Hematopoietic multipotent progenitor cell treated with erythropoietin and hydrocortisone succinate and interleukin-3 and kit ligand, for 6 days (in vitro differentiated cells): ENCODE data around the gene RGS14.
A peak's percentile ranks its signal among the peaks of the same experiment; 100 is the strongest.
"Not testable (repeated sequence)": the region's sequence is repeated elsewhere in the genome, so short reads cannot be mapped to it uniquely, and the experiment has no call there.

ENCODE experiments used
- DNase-seq: peaks from one replicate; pipeline ENCODE4 v3.0.0-alpha.2; 2015

RGS14 gene

DNA sequence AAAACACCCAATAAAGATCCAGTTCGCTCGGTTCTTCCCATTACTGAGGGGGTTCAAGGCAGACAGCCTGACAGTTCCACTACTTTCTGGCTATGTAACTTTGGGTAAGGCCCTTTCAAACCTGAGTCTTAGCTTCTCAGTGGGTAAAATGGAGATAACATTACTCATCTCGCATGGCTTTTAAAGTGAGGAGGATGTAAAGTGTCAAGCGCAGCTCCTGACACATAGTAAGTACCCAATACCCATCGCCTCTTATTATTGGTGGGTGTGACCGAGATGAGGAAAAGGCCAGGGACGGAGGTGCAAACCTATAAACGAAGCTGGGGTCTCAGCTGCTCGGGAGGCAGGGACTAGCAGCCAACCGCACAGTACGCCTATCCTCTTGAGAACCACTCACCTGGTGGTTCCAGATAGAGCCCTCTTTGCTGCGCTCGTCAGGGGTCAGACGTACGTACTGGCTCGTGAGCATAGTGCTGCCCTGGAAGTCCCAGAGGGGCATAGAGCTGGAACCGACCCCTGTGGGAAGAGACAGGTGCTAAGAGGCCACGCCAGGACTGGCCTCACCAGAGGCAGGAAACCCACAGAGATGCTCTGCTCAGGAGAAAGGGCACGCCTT, 6.8 kb upstream of the RGS14 start:
- DNase-seq: no peak

DNA sequence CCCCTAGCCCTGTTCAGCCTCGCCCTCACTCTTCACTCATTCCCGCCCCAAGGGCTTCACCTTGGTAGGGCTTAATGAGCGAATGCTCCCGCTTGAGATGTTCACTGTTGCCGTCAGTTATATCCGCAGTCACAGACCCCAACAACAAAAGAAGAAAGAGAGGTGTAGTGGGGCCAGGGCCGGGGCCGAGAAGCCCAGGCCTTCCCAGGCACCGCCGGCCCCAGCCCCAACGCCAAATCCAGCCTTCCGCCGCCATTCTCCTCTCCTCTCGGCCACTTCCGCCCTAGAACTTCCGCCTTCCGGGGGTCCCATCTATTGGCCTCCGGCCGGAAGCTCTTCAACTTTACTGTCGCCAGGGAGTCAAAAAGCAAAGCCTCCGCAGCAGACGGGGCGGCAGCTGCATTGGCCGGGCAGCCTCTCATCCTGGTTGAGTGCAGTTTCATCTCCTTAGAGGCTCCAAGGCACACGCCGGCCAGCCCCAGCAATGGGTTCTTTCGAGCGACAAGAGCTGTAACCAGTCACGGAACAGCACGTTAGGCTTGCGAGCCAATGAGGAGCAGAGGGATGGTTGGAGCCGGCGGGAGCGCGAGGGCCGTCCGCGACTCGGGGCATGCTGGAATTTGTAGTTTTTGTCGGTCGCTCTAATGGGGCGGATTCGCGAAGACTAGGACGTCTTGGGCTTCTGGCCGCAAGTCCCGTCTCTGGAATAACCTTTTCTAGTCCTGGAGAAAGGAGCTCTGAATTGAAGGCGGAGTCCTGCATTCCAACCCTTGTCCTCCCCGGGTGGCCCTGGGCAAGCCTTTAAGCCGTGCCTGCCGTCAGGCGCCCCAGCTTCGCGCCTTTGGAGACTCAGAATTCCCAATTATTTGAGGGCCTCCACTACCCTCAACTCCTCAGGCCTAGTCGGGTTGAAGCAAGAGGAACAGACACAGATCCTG, 6.1 kb upstream of the RGS14 start, which contains the start of gene LMAN2:
LMAN2 (minus strand) TSS at position 277 of the 938 bp plus-strand sequence; CDS start at position 256, 21 bp downstream.
- peak; percentile 98 for DNase-seq

DNA sequence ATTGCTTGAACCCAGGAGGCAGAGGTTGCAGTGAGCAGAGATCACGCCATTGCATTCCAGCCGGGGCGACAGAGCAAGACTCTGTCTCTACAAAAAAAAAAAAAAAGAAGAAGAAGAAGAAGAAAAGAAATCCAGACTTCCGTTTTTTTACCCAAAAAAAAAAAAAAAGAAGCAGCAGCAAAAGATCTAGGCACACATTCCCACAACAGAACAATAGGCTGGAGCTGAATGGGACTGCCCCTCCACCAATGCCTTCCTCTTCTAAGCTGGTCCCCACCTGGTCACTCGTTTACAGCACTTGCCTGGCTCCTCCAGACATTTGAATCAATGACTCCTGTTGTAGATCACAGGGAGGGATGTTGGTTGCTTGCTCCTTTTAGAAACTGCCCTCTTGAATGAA, 4.6 kb upstream of the RGS14 start:
- no peak for DNase-seq

DNA sequence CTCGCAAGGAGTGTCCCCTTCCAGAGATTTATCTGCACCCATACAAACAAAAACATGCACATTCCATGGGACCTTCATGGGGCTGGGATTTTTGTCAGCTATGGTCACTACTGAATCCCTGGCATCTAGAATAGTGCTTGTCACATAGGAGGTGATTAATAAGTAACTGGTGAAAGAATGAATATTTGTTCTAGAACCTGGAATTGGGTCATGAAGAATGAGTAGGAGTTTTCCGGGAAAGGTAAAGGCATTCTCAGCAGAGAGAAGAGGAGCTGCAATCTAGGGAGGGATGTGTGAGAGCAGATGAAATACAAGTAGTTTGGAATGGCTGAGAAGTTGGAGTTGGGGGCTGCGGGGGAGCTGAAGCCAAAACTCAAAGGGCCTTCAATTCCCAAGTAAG, 3.5 kb upstream of the RGS14 start:
- DNase-seq: no peak

DNA sequence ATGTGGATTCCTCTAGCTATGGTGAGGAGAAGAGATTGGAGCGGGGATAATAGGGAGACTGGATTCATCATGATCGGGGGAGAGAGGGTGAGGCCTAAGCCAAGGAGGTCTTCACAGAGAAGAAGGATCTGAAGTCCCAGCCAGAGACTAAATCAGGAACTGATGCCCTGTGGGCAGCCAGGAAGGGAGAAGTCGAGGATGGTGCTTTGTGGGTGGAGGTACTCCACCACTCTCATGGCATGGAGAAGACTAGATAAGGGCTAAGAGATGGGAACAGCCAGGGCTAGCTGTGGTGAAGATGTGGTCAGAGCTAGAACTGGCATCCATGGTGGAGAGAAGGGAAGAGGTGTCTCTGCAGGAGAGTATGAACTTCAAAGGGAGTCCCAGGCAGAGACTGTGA, 3.0 kb upstream of the RGS14 start:
- peak; percentile 42 for DNase-seq

DNA sequence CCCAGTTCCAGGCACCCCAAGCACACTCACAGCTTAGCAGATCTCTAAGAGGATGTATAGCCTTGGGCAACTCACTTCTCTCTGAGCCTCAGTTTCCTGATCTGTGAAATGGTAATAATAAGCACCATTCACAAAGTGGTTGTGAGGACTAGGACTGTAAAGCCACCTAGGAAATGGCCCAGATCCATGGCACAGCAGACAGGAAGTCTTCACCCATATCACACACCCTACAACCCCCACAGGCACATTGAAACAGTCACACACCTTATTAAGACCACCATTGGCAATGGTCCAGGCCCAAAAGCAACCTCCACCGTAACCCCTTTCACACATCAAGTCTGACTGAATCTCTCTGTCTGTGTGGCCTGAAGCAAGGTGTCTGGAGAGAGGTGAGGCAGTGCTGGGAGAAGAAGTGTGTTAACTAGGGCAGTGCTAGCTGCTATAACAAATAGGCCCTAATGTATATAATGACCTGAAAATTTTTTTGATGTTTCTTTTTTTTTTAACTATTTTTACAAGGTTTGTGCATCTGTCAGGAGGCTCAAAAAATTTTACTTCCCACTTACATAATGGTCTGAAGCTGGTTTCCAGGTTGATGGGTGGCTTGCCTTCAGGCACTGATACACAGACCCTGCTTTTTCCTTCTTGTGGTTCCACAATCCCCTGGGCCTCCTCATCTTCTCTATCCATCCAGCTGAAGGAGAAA, 2.4 kb upstream of the RGS14 start:
- no peak for DNase-seq

DNA sequence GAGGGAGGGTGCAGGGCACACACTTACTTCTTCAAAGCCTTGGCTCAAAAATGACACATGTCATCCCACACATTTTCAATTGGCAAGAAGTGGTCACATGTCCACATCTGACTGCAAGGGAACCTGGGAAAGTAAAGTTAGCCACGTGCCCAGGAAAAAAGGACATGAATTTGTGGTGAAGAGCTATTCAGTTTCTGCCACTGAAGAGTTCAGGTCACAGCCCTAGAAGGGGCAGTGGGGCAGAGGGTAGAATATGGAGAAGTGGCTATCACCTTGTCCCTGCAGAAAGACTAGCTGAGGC, 1.9 kb upstream of the RGS14 start:
- peak; percentile 33 for DNase-seq

DNA sequence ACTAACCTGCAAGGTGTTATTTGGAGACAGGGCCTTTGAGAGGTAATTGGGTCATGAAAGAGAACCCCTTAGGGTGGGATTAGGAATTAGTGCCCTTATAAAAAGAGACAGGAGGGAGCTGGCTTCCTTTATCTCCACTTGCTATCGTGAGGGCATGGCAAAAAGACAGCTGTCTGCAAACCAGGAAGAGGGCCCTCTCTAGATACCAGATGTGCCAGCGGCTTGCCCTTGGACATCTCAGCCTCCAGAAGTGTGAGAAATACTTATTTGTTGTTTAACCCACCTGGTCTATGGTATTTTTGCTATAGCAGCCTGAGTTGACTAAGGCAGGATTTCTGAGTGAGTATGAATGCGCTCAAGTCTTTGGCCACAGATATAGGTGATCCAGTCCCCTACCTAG, 978 bp upstream of the RGS14 start:
- DNase-seq: peak; percentile 75

DNA sequence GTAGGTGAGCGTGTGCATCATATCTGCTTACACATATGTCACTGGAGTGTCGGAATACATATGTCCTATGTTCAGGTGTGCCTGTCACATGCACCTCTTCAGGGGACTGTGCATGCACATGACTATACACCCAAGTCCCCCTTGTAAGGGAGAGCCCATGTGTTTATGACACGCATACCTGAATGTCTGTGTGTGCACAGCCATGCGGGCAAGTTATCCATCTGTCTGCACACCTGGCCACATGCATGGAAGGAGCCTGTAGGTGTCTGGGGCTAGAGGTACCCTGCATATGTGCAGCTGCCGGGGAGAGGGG, 622 bp upstream of the RGS14 start:
- no peak for DNase-seq

DNA sequence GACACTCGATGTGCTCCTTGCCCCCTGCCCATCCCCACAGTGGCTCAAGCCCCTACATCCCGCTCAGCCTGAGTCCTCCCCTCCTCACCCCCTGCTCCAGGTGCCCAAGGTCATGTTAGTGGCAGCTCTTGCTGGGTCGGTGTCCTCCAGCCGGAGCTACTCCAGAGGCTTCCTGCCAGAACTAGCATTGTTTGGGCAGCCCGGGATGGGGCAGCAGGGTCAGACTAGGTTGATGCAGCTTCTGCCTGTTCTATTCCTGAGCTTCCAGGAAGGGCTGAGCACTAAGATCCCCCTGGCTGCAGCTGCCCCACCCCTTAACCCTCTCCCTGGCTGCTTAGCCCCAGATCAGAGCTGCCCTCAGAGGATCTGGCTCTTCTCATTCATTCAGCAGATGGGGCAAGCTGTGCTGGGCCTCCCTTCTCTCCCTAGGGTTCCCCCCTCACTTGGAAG, 671 bp downstream of the RGS14 start:
- DNase-seq: peak; percentile 63

DNA sequence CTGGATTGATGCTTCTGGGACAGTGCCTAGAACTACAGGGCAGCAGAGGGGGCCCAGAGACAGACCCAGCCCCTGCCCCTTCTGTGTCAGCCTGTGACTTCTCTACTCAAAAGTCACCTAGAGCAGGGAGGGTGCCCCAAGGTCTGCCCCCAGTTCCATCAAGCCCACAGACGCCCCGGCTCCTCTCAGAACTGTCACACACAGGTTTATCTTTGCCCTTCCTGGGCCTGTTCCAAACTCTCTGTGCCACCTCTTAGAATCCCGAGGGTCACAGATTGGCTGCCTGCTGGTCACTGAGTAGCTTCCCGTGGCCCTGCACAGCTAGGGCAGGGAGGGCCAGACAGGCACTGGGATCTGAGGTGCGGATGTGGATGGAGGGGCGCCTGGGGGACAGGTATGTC, 1.7 kb downstream of the RGS14 start:
- no peak for DNase-seq

DNA sequence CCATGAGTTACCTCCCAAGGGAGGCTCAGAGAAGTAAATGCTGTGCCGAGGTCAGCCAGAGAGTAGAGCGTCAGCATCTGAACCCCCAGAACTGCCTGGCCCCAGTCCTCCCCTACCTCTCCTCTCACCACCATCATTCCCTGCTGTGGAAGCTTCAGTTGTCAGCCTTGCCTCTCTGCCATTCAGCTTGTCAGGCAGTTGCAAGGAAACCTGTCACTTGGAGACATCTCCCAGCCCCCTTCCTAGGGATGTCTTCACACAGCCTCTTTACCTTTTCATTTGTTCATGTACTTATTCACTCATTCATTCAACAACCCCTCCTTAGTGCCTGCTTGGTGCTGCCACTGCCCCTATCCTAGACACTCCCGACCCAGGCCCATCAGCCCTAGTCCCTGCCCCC, 2.1 kb downstream of the RGS14 start:
- DNase-seq: no peak

DNA sequence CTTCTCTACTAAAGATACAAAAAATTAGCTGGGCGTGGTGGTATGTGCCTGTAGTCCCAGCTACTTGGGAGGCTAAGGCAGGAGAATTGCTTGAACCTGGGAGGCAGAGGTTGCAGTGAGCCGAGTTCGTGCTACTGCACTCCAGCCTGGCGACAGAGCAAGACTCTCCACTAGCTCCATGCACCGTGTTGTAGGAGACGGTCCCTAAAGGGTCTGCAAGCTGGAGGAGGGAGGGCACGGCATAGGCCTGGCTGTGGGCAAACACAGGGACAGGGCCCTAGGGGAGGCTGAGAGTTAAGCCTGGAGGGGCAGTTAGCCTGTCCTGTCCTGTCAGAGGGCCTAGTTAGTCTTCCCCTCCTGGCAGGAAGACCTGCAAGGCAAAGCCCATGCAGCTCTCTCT, 3.0 kb downstream of the RGS14 start:
- DNase-seq: not testable (repeated sequence)

DNA sequence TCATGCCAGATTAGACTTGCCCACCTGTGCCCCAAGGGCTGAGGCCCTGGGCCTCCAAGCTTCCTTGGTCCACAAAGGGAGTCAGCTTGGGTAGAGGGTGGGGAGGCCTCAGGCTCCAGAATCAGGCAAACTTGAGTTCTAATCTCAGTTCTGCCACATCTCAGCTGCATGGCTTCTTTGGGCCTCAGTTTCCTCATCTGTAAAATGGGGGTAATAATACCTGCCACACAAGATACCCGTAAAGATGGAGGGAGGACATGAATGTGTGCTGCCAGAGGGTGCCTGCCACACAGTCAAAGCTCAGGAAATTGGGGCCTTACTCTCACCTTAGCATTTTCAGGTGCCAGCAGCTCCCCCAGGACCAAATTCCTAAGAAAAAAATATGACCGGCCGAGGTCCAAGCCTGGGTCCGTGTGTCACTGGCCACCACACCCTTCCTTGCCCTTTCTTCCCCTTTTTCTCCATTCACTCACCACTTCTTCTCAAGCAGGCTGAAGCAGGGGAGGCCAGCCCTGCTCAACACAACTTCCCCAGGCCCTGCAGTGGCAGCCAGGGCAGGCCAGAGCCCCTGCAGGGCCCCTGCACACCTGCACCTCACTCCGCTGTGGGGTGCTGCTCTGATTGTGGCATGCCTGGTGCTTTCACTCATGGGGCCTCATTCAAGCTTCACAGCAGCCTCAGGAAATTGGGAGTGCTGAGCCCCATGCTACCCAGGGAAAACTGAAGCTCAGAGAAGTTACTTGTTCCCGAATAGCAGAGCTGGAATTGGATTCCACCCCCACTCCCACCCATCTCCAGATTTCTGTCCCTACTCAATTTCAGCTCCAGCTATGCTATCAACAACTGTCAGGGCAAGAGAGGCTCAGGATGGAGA, 3.9 kb downstream of the RGS14 start:
- peak; percentile 47 for DNase-seq

DNA sequence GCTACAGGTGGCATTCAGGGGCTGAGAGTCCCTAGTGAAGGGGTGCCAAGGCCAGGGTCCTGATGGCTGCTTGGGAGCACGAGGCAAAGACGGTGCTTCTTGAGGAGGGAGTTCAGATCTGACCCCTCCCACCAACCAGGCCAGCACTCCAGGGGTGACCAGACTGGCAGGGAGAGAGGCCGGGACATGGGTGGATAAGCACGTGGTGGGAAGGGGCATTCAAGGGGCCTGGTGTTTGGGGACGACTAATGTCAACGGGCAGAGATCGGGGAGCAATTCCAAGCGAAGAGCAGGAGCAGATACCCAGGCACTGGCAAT, 4.5 kb downstream of the RGS14 start:
- DNase-seq: no peak

DNA sequence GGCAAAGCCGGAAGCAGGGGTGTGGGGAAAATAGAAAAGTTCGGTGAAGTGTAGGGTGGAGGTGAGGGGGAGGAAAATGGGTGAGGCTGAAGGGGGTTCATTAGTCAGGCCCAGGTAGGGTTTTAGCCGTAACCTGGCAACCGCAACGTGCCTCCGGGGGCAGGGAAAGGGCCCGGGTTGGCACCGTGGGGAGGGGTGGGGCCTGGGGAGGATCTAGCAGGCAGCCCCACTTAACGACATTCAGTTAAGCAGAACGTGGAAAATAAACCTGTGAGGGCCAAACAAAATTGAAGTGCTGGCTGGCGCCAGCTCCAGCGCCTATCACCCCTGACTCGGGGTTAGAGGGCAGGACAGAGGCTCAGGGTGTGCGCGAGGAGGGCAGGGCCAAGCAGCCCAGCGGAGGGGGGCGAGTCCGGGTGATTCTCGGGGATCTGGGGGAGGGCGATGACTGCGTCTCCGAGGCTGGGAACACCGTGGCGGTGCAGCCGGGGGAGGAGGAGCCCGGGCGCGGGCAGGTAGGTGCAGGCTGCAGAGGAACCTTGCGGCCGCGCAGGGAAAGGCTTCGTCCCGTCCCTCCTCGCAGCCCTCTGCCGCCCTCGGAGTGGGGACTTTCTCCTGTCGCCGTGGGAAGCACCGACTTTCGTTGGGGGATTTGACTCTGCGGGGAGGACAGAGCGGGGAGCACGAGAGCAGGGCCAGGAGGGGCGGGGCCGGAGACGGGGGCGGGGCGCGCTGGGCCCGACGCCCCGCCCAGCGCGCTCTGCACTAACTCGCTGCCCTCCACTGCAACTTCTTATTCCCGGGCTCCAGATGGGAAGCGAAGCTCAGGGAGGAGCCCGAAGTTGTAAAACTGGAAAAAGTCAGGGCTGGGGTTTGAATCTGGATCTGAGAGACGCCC, 5.1 kb downstream of the RGS14 start:
- DNase-seq: peak; percentile 82

DNA sequence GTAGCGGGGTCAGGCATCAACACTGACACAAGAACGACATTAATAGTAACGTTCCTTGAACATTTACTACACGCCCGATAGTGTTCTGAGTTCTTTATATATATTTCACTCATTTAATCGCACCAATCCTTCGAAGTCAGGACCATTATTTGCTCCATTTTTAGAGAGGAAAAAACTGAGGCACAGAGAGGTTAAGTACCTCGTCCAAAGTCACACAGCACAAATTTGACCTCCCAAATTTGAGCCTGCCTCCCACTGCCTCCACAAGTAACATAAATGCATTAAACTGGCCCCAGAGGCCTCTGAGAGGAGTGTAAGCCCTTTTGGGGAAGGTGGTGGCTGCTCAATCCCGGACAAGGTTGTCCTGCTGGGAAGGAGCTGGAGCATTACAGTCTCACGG, 5.8 kb downstream of the RGS14 start:
- no peak for DNase-seq

DNA sequence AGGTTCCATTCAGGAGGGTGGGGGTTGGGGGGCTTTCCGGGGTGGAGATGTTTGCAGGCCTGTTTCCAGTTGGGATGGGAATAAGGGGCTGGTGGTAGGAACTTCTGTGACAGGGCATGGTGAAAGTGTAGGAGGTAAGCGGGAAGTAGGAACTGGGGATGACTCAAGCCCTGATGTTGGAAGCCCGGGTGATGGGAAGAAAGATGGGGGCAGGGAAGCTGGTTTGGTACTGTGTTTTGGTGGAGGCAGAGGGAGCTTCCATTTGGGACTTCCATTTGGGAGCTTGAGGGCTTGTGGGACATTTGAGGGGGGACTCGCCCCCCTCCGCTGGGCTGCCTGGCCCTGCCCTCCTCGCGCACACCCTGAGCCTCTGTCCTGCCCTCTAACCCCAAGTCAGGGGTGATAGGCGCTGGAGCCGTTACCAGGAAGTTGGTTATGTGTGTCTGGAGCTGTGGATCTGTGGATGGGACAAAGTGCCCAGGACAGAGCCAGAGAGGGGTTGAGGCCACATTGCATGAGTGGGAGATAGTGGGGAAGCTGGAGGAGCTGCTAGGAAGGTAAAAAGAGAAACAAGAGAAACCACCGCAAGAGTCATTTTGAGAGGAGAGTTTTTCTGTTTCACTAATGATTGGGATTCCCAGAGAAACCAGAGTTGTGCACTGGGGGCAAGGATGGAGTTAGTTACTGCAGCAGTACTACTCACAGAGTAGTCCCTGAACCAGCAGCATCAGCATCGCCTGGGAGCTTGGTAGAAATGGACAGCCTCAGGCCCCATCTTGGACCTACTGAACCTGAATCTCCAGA, 6.6 kb downstream of the RGS14 start:
- DNase-seq: no peak

DNA sequence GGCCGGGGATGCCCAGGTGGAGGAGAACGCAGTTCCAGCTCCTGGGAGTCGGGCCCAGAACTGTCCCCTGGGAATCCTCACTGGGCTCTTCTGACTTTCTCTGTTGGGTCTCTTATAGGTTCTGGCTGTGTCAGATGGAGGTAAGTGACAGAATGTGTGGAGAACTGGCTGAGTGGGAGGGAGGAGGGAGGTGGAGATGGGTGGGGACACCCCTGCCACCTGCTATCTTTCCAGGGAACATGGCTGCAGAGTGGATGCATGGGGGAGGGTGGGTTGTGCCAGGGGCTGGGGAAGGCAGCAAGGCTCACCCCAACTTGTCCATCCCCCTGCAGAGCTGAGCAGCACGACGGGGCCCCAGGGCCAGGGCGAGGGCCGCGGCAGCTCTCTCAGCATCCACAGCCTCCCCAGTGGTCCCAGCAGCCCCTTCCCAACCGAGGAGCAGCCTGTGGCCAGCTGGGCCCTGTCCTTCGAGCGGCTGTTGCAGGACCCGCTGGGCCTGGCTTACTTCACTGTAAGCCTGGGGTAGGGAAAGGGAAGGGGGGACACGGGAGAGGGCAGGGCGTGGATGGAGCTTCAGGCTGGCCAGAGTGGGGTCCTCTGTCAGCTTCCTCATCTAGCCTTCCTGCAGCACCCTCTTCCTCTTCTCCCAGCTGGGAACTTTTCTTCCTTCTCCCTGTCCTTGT, 8.3 kb downstream of the RGS14 start:
- DNase-seq: no peak

DNA sequence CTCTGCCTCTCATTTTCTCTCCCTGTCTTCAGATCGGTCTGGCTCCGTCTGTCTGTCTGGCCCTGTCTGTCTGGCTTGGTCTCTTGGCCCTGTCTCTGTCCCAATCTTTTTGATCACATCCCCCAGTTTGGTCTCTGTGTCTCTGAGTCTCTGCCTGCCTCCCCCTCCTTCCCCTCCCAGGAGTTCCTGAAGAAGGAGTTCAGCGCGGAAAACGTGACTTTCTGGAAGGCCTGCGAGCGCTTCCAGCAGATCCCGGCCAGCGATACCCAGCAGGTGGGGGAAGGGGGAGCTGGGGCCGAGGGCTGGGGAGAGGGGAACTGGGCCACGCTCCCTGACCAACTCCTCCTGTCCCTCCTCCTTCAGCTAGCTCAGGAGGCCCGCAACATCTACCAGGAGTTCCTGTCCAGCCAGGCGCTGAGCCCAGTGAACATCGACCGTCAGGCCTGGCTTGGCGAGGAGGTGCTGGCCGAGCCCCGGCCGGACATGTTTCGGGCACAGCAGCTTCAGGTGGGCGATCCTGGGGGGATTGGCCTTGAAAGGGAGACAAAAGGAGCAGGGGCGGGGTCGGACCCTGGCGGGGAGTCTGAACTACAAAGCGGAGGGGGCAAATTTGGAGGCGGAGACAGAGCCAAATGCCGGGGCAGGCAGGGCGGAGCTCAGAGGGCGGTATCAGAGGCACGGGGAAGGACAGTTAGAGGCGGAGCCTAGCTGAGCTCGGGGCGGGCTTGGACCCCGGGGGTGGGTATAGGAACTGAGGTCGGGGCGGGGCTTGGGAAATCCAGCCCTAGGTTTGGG, 9.0 kb downstream of the RGS14 start:
- DNase-seq: peak; percentile 81
